Inflammatory macrophage treated with lipopolysaccharide for 4 hours (primary cell): ENCODE data around the gene ZBTB46.

Experiments used
- DNase-seq: peaks from one replicate; pipeline ENCODE4 v3.0.0-alpha.2; 2020

ZBTB46 gene

DNA sequence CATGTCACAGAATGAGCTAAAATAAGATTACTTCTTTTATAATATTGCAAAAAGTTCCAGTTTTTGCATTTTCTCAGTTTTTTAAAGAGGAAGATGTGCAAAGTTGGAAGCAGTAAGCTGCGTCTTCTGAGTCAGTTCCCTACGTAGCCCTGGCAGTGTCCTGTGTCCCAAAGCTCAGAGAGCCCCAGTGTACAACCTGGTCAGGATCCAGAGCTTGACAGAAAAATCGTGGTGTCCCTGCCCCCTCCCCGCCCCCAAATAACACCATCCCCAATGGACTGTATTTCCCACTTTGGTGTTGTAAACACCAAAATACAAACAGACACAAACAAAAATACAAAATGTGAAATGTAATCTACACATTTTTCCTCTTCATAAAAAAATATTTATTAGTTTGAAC, 86.9 kb downstream of the ZBTB46 start:
- no peak for DNase-seq

DNA sequence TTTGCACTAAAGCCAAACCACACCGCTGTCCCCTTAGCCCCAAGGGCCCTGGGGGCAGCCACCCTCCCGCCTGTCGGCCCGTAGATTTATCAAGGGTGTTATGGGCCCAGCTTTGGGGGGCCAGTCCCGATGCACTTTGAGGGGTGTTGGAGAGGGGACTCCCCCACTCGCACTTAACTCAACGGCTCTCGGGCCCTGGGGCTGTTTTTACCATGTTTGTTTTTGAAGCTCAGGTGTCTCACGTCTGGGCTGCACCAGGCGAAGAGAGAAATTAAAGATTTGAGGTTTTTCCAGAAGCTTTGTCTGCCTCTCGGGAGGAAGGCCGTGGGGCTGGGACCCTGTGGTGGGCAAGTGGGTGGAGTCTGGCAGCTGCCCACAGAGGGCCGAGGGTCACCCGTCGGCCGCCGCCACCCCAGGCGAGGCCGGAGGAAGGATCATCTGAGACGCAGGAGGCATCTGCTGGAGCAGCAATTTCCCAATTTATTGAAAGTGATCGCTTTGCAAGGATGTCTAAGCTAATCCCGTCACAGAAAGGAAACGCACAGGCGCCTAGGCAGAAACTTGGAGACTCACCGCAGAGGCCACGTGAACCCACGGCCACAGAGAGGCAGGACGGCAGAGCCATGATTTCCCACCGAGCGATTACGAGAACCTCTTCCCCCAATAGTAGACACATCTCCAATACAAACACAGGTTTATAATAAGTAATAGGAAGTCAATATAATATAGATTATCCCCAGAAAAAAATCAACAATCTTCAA, 87.7 kb downstream of the ZBTB46 start:
- DNase-seq = no peak

- no peak for DNase-seq
Observed at GRCh38 chr20:63742381-63743024, 88.6 kb downstream of the ZBTB46 start.

GRCh38 chr20:63741676-63742380, 89.2 kb downstream of the ZBTB46 start:
- no peak for DNase-seq

DNA sequence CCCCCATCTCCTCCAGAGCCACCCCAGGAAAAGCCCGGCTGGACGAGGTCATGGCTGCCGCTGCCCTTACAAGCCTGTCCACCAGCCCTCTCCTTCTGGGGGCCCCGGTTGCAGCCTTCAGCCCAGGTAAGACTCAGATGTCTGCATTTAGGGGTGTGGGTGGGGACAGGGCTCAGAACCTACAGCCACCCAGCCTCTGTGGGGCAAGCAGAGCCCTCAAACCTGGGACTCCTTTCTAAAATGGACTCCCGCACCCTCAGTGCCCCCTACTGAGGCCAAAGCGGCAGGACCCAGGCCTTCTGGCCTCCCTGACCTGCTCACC, 89.7 kb downstream of the ZBTB46 start:
- no peak for DNase-seq

GRCh38 chr20:63740627-63741353, 90.3 kb downstream of the ZBTB46 start:
- DNase-seq = peak; percentile 61

GRCh38 chr20:63740070-63740626, 90.9 kb downstream of the ZBTB46 start:
- no peak for DNase-seq

DNA sequence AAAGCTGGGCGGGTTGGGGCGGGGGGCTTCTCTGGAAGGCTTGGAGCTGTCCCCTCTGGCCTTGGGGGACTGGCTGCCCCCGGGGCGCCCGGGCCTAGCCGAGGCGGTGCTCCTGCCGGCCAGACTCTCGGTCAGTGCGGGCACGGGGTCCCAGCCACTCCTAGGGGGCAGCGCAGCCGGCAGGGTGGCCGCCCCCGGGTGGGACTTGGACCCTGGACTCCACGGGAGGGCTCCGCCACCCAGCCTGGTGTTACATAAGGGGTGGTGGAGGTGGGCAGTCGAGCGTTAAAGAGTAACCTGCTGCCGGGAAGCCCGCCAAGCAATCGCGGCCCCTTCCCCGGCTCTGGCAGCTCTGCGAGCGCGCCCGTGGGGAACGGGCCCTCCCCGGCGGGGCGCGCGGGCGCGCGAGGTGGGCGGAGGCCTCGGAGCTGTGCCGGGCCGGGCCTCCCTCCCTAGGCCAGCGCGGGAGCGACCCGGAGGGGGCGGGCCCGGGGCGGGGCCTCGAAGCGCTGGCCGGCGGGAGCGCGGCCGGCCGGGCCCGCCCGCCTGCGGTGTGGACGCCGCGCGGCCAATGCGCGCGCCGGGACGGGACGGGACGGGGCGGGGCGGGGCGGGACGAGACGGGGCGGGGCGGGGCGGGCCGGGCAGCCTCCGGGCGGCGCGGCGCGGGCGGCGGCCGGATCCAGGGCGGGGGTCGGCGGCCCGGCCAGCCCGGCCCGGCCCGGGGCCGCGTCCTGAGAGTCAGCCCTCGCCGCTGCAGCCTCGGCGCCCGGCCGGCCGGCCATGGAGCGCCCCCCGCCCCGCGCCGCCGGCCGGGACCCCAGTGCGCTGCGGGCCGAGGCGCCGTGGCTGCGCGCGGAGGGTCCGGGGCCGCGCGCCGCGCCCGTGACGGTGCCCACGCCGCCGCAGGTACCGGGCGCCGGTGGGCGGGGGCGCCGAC, 91.7 kb downstream of the ZBTB46 start, which contains the start of gene SLC2A4RG:
Gene SLC2A4RG, plus strand, starts transcription at position 647 of the 940 bp plus-strand sequence. Its CDS starts 137 bp downstream, at position 784.
- peak; percentile 86 for DNase-seq

DNA sequence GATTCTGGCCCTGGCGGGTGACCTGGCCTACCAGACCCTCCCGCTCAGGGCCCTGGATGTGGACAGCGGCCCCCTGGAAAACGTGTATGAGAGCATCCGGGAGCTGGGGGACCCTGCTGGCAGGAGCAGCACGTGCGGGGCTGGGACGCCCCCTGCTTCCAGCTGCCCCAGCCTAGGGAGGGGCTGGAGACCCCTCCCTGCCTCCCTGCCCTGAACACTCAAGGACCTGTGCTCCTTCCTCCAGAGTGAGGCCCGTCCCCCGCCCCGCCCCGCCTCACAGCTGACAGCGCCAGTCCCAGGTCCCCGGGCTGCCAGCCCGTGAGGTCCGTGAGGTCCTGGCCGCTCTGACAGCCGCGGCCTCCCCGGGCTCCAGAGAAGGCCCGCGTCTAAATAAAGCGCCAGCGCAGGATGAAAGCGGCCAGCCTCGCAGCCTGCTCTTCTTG, 92.4 kb downstream of the ZBTB46 start:
- peak; percentile 21 for DNase-seq

- DNase-seq = no peak
Observed at GRCh38 chr20:63737945-63738686, 92.9 kb downstream of the ZBTB46 start.

GRCh38 chr20:63737695-63737944, 93.4 kb downstream of the ZBTB46 start:
- no peak for DNase-seq

GRCh38 chr20:63736893-63737694, 94.0 kb downstream of the ZBTB46 start:
- DNase-seq = no peak

GRCh38 chr20:63735859-63736718, 95.0 kb downstream of the ZBTB46 start, which contains the start of gene LIME1:
Gene LIME1 (plus strand): TSS chr20:63736664. CDS start chr20:63737550, 886 bp downstream.
- peak; percentile 17 for DNase-seq

DNA sequence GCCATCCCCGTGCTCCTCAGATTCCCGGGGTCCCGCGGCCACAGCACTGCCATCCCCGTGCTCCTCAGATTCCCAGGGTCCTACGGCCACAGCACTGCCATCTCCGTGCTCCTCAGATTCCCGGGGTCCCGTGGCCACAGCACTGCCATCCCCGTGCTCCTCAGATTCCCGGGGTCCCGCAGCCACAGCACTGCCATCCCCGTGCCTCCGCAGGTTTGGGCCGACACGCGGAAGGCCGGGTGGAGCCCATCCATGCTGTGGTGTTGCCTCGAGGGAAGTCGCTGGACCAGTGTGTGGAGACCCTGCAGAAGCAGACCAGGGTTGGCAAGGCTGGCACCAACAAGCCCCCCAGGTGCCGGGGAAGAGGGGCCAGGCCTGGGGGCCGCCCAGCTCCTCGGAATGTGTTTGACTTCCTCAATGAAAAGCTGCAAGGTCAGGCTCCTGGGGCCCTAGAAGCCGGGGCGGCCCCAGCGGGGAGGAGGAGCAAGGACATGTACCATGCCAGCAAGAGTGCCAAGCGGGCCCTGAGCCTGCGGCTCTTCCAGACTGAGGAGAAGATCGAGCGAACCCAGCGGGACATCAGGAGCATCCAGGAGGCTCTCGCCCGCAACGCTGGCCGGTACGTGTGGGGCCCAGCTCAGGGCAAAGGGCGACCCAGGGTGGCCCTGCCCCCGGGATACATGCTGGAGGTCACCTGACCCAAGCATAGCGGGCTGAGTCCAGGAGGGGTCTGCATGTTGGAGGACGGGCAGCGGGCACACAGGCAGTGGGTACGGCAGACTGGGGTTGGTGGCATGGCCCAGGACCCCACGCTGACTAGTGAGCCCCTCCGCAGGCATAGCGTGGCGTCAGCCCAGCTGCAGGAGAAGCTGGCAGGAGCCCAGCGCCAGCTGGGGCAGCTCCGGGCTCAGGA, 95.9 kb downstream of the ZBTB46 start:
- DNase-seq = no peak

DNA sequence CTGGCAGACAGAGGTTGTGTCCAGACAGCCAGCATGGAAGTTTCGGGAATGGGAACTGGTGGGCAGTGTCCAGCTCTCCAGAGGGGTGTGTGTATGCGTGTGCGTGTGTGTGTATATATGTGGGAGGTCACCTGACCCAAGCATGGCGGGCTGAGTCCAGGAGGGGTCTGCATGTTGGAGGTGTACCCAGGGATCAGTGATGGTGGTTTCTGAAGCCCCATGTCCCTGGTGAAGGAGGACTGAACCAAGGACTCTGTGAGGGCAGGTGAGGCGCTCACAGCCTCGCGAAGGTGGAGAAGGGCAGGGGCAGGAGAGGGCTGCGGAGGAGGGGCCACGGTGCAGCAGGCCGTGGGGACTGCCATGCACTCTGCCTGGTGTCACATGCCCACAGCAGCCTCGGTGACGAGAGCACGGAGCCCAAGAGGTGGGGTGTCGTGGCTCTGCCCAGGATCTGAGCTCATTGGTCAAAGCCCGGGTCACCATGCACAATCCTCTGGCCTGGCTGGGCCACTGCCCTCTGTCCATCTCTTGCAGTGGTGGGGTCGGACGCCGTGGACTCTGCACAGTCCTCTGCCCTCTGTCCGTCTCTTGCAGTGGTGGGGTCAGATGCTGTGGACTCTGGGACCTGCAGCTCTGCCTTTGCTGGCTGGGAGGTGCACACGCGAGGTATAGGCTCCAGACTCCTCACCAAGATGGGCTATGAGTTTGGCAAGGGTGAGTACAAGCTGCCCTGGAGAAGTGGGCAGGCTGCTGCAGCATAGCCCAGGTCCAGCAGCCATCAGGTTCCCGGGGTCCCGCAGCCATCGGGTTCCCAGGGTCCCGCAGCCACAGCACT, 96.7 kb downstream of the ZBTB46 start:
- no peak for DNase-seq

GRCh38 chr20:63733579-63734081, 97.4 kb downstream of the ZBTB46 start:
- DNase-seq = no peak

- no peak for DNase-seq
Observed at GRCh38 chr20:63733117-63733516, 97.9 kb downstream of the ZBTB46 start.
